MM.1S (cell line): Measurements from ENCODE around the gene CAMK2A.

Experiments used
- DNase-seq: peaks from one replicate; pipeline ENCODE4 v3.0.0-alpha.2; 2015
- H2AFZ ChIP-seq: fragments of 300-600 bp; sonication (generic); 2 replicates; pipeline ENCODE4 v1.6.0; 2016; ENCODE audit warnings: antibody characterized with exemption, low read length
- H3F3A ChIP-seq: fragments of 300-600 bp; sonication (generic); 2 replicates; pipeline ENCODE4 v1.6.1; 2016; ENCODE audit warnings: mild to moderate bottlenecking, antibody characterized with exemption, low read length, moderate library complexity, mixed read lengths; ENCODE audit not compliant: insufficient read depth
- H3K27ac ChIP-seq: fragments of 300-600 bp; sonication (generic); 2 replicates; pipeline ENCODE4 v1.5.1; 2016; ENCODE audit warnings: mild to moderate bottlenecking, low read length
- H3K27me3 ChIP-seq: fragments of 300-600 bp; sonication (generic); replicated peaks from 2 replicates; pipeline ENCODE4 v1.6.0; 2016; ENCODE audit warnings: low read length; ENCODE audit not compliant: insufficient read depth
- H3K36me3 ChIP-seq: fragments of 300-600 bp; sonication (generic); replicated peaks from 2 replicates; pipeline ENCODE4 v1.6.1; 2016; ENCODE audit warnings: mild to moderate bottlenecking, low read length, mixed read lengths; ENCODE audit not compliant: insufficient read depth
- H3K4me1 ChIP-seq: fragments of 300-600 bp; sonication (generic); 2 replicates; pipeline ENCODE4 v1.6.1; 2016; ENCODE audit warnings: low read length, mixed read lengths
- H3K4me2 ChIP-seq: fragments of 300-600 bp; sonication (generic); 2 replicates; pipeline ENCODE4 v1.6.0; 2016; ENCODE audit warnings: low read depth, low read length
- H3K4me3 ChIP-seq: fragments of 300-600 bp; sonication (generic); 2 replicates; pipeline ENCODE4 v1.5.1; 2016; ENCODE audit warnings: low read length, mixed read lengths
- H3K79me2 ChIP-seq: fragments of 300-600 bp; sonication (generic); 2 replicates; pipeline ENCODE4 v1.6.1; 2016; ENCODE audit warnings: mixed run types, low read length, mixed read lengths
- H3K9ac ChIP-seq: fragments of 300-600 bp; sonication (generic); 2 replicates; pipeline ENCODE4 v1.6.1; 2016; ENCODE audit warnings: low read length, mixed read lengths
- H3K9me2 ChIP-seq: fragments of 300-600 bp; sonication (generic); replicated peaks from 2 replicates; pipeline ENCODE4 v1.6.1; 2016; ENCODE audit warnings: mild to moderate bottlenecking, low read length, mixed read lengths; ENCODE audit not compliant: insufficient read depth
- H3K9me3 ChIP-seq: fragments of 300-600 bp; sonication (generic); replicated peaks from 2 replicates; pipeline ENCODE4 v1.6.1; 2016; ENCODE audit warnings: mild to moderate bottlenecking, low read length, mixed read lengths; ENCODE audit not compliant: insufficient read depth
- H4K20me1 ChIP-seq: fragments of 300-600 bp; sonication (generic); 2 replicates; pipeline ENCODE4 v1.6.1; 2016; ENCODE audit warnings: mild to moderate bottlenecking, low read length, moderate library complexity, mixed read lengths; ENCODE audit not compliant: insufficient read depth
- CTCF ChIP-seq: fragments of 300-600 bp; sonication (generic); IDR thresholded peaks from 2 replicates; pipeline ENCODE4 v1.5.1; 2016; ENCODE audit warnings: antibody characterized with exemption, low read length, mixed read lengths
- EZH2 ChIP-seq: fragments of 300-600 bp; sonication (generic); optimal IDR thresholded peaks from 2 replicates; pipeline ENCODE3; 2017; ENCODE audit warnings: low read depth, mild to moderate bottlenecking, antibody characterized with exemption, low read length, mixed read lengths
- EZH2phosphoT487 ChIP-seq: fragments of 300-600 bp; sonication (generic); IDR thresholded peaks from 2 replicates; pipeline ENCODE4 v1.6.1; 2018; ENCODE audit warnings: antibody characterized with exemption, low read length

CAMK2A gene

GRCh38 chr5:150335778-150336177, 46.2 kb upstream of the CAMK2A start:
- Histone ChIP-seq H3F3A (peaks cover 20% of the 10 kb centered on the region), H3K36me3 (no peaks in the 10 kb centered on the region), H3K79me2 (no peaks in the 10 kb centered on the region), H3K4me2 (no peak overlapping the region), H3K4me3 (no peak overlapping the region), H2AFZ (no peak overlapping the region), H3K4me1 (peaks cover 28% of the 10 kb centered on the region), H3K9me2 (no peaks in the 10 kb centered on the region), H3K9ac (no peak overlapping the region), H3K27ac (no peak overlapping the region), H3K27me3 (no peaks in the 10 kb centered on the region), H3K9me3 (no peaks in the 10 kb centered on the region), H4K20me1 (no peaks in the 10 kb centered on the region)
- no peak for DNase-seq
- TF ChIP-seq EZH2 (no peak), EZH2phosphoT487 (no peak), CTCF (no peak)

- H4K20me1 ChIP-seq = no peaks in the 10 kb centered on the region
- no peak overlapping the region for H3K27ac ChIP-seq
- H3K9me3 ChIP-seq = no peaks in the 10 kb centered on the region
- DNase-seq = no peak
- H3K36me3 ChIP-seq = no peaks in the 10 kb centered on the region
- no peak overlapping the region for H3K9ac ChIP-seq
- no peaks in the 10 kb centered on the region for H3K79me2 ChIP-seq
- H3K9me2 ChIP-seq = no peaks in the 10 kb centered on the region
- H2AFZ ChIP-seq = no peak overlapping the region
- no peaks in the 10 kb centered on the region for H3K27me3 ChIP-seq
- no peak for TF ChIP-seq EZH2phosphoT487
- TF ChIP-seq EZH2 = no peak
- no peak for TF ChIP-seq CTCF
- H3K4me1 ChIP-seq = peaks cover 4% of the 10 kb centered on the region
- no peak overlapping the region for H3K4me3 ChIP-seq
- H3F3A ChIP-seq = no peaks in the 10 kb centered on the region
- H3K4me2 ChIP-seq = no peak overlapping the region
Measured at GRCh38 chr5:150333400-150333799, 43.8 kb upstream of the CAMK2A start.

- Histone ChIP-seq H3K9me2 (no peaks in the 10 kb centered on the region), H3K9ac (no peak overlapping the region), H3K4me2 (no peak overlapping the region), H3K4me1 (no peaks in the 10 kb centered on the region), H2AFZ (no peak overlapping the region), H4K20me1 (no peaks in the 10 kb centered on the region), H3K27me3 (no peaks in the 10 kb centered on the region), H3K27ac (no peak overlapping the region), H3K4me3 (no peak overlapping the region), H3K36me3 (no peaks in the 10 kb centered on the region), H3K79me2 (no peaks in the 10 kb centered on the region), H3K9me3 (no peaks in the 10 kb centered on the region), H3F3A (no peaks in the 10 kb centered on the region)
- TF ChIP-seq EZH2phosphoT487 (no peak), EZH2 (no peak), CTCF (no peak)
- no peak for DNase-seq
Measured at GRCh38 chr5:150329881-150330876, 40.6 kb upstream of the CAMK2A start.
